ENCODE data around the gene BIRC3.

DNA sequence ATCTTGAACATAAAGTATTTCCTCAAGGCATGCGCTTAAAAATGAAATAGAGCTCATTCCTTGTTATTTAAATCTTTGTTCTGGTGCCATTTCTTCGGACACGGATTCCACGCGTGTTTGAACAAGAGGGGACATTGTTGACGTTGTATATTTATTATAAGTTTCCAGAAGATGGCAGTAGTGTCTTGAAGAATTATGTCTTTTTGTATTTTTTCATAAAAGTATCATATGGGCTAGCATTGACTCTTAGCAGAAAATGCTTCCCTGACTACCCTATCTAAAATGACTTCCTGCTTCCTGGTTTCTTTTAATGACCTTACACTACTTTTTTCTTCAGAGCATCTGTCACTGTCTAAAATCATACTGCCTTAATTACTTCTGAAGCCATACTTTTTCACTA is 50.1 kb downstream of the BIRC3 start:
- TF ChIP-seq, protein P1, sequence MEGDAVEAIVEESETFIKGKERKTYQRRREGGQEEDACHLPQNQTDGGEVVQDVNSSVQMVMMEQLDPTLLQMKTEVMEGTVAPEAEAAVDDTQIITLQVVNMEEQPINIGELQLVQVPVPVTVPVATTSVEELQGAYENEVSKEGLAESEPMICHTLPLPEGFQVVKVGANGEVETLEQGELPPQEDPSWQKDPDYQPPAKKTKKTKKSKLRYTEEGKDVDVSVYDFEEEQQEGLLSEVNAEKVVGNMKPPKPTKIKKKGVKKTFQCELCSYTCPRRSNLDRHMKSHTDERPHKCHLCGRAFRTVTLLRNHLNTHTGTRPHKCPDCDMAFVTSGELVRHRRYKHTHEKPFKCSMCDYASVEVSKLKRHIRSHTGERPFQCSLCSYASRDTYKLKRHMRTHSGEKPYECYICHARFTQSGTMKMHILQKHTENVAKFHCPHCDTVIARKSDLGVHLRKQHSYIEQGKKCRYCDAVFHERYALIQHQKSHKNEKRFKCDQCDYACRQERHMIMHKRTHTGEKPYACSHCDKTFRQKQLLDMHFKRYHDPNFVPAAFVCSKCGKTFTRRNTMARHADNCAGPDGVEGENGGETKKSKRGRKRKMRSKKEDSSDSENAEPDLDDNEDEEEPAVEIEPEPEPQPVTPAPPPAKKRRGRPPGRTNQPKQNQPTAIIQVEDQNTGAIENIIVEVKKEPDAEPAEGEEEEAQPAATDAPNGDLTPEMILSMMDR (IDR thresholded peaks at IDR 0.05), result peak in 3 of 6 experiments; percentile 16 to 26 (median 20)
- no peak for TF ChIP-seq POLR2A (IDR thresholded peaks at IDR 0.05)

Measured in esophagus squamous epithelium (tissue), 4 donors.